ENCODE measurements around the gene RITA1. TPM values are rescaled to one million over a fixed set of nuclear protein-coding genes. Genes with fewer than 3 reads are reported as not detected.
A peak's percentile ranks its signal among the peaks of the same experiment; 100 is the strongest.

RITA1 gene
- total and polyA plus RNA-seq, 2 donors (not counting 3 experiments of a cell fraction or from before 2014, with no cell fraction given) = 20.7 to 21.3 TPM

- H4K20me1 ChIP-seq (replicated peaks; ENCODE audit: control insufficient read depth, extremely low read depth, insufficient read depth, low read length) = no peaks in the 10 kb centered on the region
- dilution Hi-C loops (cut with MboI; ENCODE audit: extremely low pct_ligation_motif_present, low sequenced_read_pairs) (no loop called here), intact Hi-C loops (cut with micrococcal nuclease) (loop anchor here (2.0 kb wide), 1 partner anchor 37 kb away; the partner anchor contains the start of gene TPCN1)
- H3K4me3 ChIP-seq (replicated peaks in 1 of 3; ENCODE audit: insufficient read depth in 1 of 3, low read depth in 1 of 3, low read length in 3 of 3) = peak overlapping the region; percentile 45 to 79 (median 76)
- DNase-seq (ENCODE audit: low read depth, low spot score) (no peak), FAIRE-seq (peak; percentile 97)
- peak overlapping the region; percentile 91 for H3K9ac ChIP-seq (replicated peaks; ENCODE audit: extremely low read depth, insufficient read depth, low read length)
- H3K79me2 ChIP-seq (ENCODE audit: control insufficient read depth, insufficient read depth, low read length) = peaks cover 49% of the 10 kb centered on the region
- peaks cover 0 to 11% of the 10 kb centered on the region in 2 experiments for H3K36me3 ChIP-seq (ENCODE audit: control insufficient read depth in 2 of 2, extremely low read depth in 1 of 2, insufficient read depth in 2 of 2, low read length in 2 of 2)
- no peaks in the 10 kb centered on the region for H3K9me3 ChIP-seq (replicated peaks; ENCODE audit: control insufficient read depth, insufficient read depth, low read length)
- BruUV-seq (replicated peaks) = TSS peak; percentile 36
- H3K9me1 ChIP-seq (replicated peaks; ENCODE audit: control insufficient read depth, extremely low read depth, insufficient read depth, low read length) = no peaks in the 10 kb centered on the region
- TF ChIP-seq CTCF (IDR thresholded peaks at IDR 0.05; ENCODE audit: extremely low read depth in 1 of 2, insufficient read depth in 1 of 2, low read depth in 1 of 2, low read length in 2 of 2) = no peak
- TF ChIP-seq JUN (IDR thresholded peaks at IDR 0.05; ENCODE audit: borderline replicate concordance, insufficient read depth, insufficient read length, low read depth) = no peak
- no peak for TF ChIP-seq POLR2A (IDR thresholded peaks at IDR 0.05; ENCODE audit: low read depth, low read length)
- TF ChIP-seq POLR2AphosphoS5 (IDR thresholded peaks at IDR 0.05; ENCODE audit: insufficient read depth, low read depth, low read length) = peak; percentile 10
- H2AFZ ChIP-seq (ENCODE audit: low read depth, low read length) = peak overlapping the region; percentile 54
- ChIA-PET CTCF (interaction anchor here (0.8 to 3.0 kb wide), 5 partner anchors 9 to 241 kb away, joined by 3 to 21 read pairs (median 3); no protein-coding TSS in a partner anchor), POLR2A (interaction anchor here (1.3 kb wide), 1 partner anchor 38 kb away, joined by 6 read pairs; no protein-coding TSS in a partner anchor)
- peak overlapping the region; percentile 67 for H3K27ac ChIP-seq (ENCODE audit: insufficient read depth, low read depth, low read length)
- H3K4me2 ChIP-seq (ENCODE audit: insufficient read depth, low read length) = peak overlapping the region; percentile 79
- peaks cover 12% of the 10 kb centered on the region for H3K4me1 ChIP-seq (ENCODE audit: control insufficient read depth, extremely low read depth, insufficient read depth, low read length)
- no peaks in the 10 kb centered on the region for H3K27me3 ChIP-seq (ENCODE audit: control insufficient read depth in 2 of 2, insufficient read depth in 2 of 2, low read length in 2 of 2)
These were observed 1.2 kb upstream of the RITA1 start for GRCh38 chr12:113184098-113184899.
